A549 (cell line): ENCODE measurements around the gene SULT1A1.

ENCODE experiments used
- ESRRA ChIP-seq: fragments of 150-350 bp; IDR thresholded peaks from 2 replicates; pipeline ENCODE4 v1.6.1; 2014; ENCODE audit warnings: mild to moderate bottlenecking, low read length, borderline replicate concordance
- HEYL ChIP-seq: fragments of 250-450 bp; sonication (Bioruptor Pico); IDR thresholded peaks from 2 replicates; pipeline ENCODE4 v1.8.0; 2021; ENCODE audit warnings: mild to moderate bottlenecking, moderate library complexity
- MYC ChIP-seq: IDR thresholded peaks from 2 replicates; pipeline ENCODE4 v1.6.1; 2012; ENCODE audit warnings: mild to moderate bottlenecking, inconsistent platforms, low read length, improper control_type of control experiment, borderline replicate concordance
- POLR2A ChIP-seq: IDR thresholded peaks from 2 replicates; pipeline ENCODE4 v1.6.1; 2012; ENCODE audit warnings: mild to moderate bottlenecking, low read length
- POLR2AphosphoS2 ChIP-seq: conservative IDR thresholded peaks from 2 replicates; pipeline ENCODE4 v1.6.1; 2012; ENCODE audit warnings: low read length, improper control_type of control experiment, inconsistent platforms
- RFX5 ChIP-seq: fragments of 450-650 bp; IDR thresholded peaks from 2 replicates; pipeline ENCODE4 v1.7.1; 2014; ENCODE audit warnings: antibody characterized with exemption, mild to moderate bottlenecking, moderate library complexity
- SREBF2 ChIP-seq: fragments of 450-650 bp; IDR thresholded peaks from 2 replicates; pipeline ENCODE4 v1.6.1; 2014; ENCODE audit warnings: mild to moderate bottlenecking, moderate library complexity
- TFCP2L1 ChIP-seq: fragments of 250-450 bp; sonication (Bioruptor Pico); IDR thresholded peaks from 2 replicates; pipeline ENCODE4 v1.5.0; 2021; ENCODE audit warnings: mild to moderate bottlenecking
- TP53 ChIP-seq: fragments of 250-450 bp; sonication (Bioruptor Pico); IDR thresholded peaks from 2 replicates; pipeline ENCODE4 v1.5.0; 2021; ENCODE audit warnings: mild to moderate bottlenecking, moderate library complexity
- TF ChIP-seq, protein P1 (sequence below): fragments of >200 bp; sonication (Bioruptor Twin); formaldehyde crosslinking; IDR thresholded peaks from 3 replicates; pipeline ENCODE4 v1.5.1; 2016
- TF ChIP-seq, protein P2 (sequence below): fragments of 200-600 bp; sonication (generic); IDR thresholded peaks from 2 replicates; pipeline ENCODE4 v1.6.1; 2016; ENCODE audit warnings: antibody characterized with exemption, mild to moderate bottlenecking, moderate library complexity

DNA sequence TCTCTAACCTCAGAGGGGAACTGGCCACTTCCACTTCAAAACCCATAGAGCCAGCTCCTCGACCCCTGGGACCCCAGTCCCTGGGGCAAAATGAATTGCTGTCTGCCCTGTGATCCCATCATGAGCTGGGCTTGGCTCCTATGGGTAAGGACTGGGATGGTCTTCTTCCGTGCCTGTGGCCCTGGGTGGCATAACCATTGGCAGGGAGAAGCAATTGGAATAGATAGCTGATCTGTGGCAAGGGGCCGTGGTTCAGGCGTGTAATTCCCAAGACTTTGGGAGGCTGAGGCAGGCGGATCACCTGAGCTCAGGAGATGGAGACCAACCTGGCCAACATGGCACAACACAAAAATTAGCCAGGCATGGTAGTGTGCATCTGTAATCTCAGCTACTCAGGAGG is 17.3 kb downstream of the SULT1A1 start:
- TF ChIP-seq, protein P1, sequence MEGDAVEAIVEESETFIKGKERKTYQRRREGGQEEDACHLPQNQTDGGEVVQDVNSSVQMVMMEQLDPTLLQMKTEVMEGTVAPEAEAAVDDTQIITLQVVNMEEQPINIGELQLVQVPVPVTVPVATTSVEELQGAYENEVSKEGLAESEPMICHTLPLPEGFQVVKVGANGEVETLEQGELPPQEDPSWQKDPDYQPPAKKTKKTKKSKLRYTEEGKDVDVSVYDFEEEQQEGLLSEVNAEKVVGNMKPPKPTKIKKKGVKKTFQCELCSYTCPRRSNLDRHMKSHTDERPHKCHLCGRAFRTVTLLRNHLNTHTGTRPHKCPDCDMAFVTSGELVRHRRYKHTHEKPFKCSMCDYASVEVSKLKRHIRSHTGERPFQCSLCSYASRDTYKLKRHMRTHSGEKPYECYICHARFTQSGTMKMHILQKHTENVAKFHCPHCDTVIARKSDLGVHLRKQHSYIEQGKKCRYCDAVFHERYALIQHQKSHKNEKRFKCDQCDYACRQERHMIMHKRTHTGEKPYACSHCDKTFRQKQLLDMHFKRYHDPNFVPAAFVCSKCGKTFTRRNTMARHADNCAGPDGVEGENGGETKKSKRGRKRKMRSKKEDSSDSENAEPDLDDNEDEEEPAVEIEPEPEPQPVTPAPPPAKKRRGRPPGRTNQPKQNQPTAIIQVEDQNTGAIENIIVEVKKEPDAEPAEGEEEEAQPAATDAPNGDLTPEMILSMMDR, result no peak
- no peak for TF ChIP-seq TFCP2L1 (CRISPR knock-in tag)
- no peak for TF ChIP-seq RFX5
- no peak for TF ChIP-seq POLR2A
- TF ChIP-seq POLR2AphosphoS2, result no peak
- no peak for TF ChIP-seq MYC
- no peak for TF ChIP-seq ESRRA
- no peak for TF ChIP-seq TP53
- TF ChIP-seq, protein P2, sequence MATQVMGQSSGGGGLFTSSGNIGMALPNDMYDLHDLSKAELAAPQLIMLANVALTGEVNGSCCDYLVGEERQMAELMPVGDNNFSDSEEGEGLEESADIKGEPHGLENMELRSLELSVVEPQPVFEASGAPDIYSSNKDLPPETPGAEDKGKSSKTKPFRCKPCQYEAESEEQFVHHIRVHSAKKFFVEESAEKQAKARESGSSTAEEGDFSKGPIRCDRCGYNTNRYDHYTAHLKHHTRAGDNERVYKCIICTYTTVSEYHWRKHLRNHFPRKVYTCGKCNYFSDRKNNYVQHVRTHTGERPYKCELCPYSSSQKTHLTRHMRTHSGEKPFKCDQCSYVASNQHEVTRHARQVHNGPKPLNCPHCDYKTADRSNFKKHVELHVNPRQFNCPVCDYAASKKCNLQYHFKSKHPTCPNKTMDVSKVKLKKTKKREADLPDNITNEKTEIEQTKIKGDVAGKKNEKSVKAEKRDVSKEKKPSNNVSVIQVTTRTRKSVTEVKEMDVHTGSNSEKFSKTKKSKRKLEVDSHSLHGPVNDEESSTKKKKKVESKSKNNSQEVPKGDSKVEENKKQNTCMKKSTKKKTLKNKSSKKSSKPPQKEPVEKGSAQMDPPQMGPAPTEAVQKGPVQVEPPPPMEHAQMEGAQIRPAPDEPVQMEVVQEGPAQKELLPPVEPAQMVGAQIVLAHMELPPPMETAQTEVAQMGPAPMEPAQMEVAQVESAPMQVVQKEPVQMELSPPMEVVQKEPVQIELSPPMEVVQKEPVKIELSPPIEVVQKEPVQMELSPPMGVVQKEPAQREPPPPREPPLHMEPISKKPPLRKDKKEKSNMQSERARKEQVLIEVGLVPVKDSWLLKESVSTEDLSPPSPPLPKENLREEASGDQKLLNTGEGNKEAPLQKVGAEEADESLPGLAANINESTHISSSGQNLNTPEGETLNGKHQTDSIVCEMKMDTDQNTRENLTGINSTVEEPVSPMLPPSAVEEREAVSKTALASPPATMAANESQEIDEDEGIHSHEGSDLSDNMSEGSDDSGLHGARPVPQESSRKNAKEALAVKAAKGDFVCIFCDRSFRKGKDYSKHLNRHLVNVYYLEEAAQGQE, result no peak
- no peak for TF ChIP-seq HEYL (CRISPR knock-in tag)
- no peak for TF ChIP-seq SREBF2
